GM23338 (cell line): Measurements from ENCODE around the gene RPS19BP1. TPM values are rescaled to one million over a fixed set of nuclear protein-coding genes. Genes with fewer than 3 reads are reported as not detected.

Experiments
- ATAC-seq: fragments of 200-7000 bp; cut with Tn5 transposase; 3 replicates; pipeline ENCODE4 v1.9.1; 2020
- DNase-seq: peaks from one replicate; pipeline ENCODE4 v3.0.0-alpha.2; 2015; ENCODE audit warnings: low spot score
- H2AFZ ChIP-seq: fragments of 200-600 bp; sonication (generic); 2 replicates; pipeline ENCODE4 v1.8.0; 2016; ENCODE audit warnings: antibody characterized with exemption, mild to moderate bottlenecking, moderate library complexity
- H3F3A ChIP-seq: fragments of 200-600 bp; sonication (generic); replicated peaks from 2 replicates; pipeline ENCODE4 v1.8.0; 2017; ENCODE audit warnings: antibody characterized with exemption, mixed run types, low read depth
- H3K27ac ChIP-seq: fragments of 200-600 bp; sonication (generic); 2 replicates; pipeline ENCODE4 v1.6.1; 2016; ENCODE audit warnings: low read depth
- H3K27me3 ChIP-seq: fragments of 200-600 bp; sonication (generic); 2 replicates; pipeline ENCODE4 v1.8.0; 2016; ENCODE audit warnings: mild to moderate bottlenecking, mixed run types, moderate library complexity; ENCODE audit not compliant: insufficient read depth
- H3K36me3 ChIP-seq: fragments of 200-600 bp; sonication (generic); 2 replicates; pipeline ENCODE4 v1.8.0; 2016; ENCODE audit warnings: mild to moderate bottlenecking; ENCODE audit not compliant: insufficient read depth
- H3K4me1 ChIP-seq: fragments of 200-600 bp; sonication (generic); 2 replicates; pipeline ENCODE4 v1.8.0; 2016; ENCODE audit warnings: mild to moderate bottlenecking, moderate library complexity; ENCODE audit not compliant: insufficient read depth
- H3K4me2 ChIP-seq: fragments of 200-600 bp; sonication (generic); 2 replicates; pipeline ENCODE4 v1.7.1; 2017; ENCODE audit warnings: mixed run types
- H3K4me3 ChIP-seq: fragments of 200-600 bp; sonication (generic); 2 replicates; pipeline ENCODE4 v1.6.1; 2016; ENCODE audit warnings: mixed run types
- H3K79me2 ChIP-seq: fragments of 200-600 bp; sonication (generic); replicated peaks from 2 replicates; pipeline ENCODE4 v1.8.0; 2017; ENCODE audit warnings: mild to moderate bottlenecking; ENCODE audit not compliant: insufficient read depth
- H3K9me2 ChIP-seq: fragments of 200-600 bp; sonication (generic); 2 replicates; pipeline ENCODE4 v1.8.0; 2017; ENCODE audit not compliant: insufficient read depth
- H4K20me1 ChIP-seq: fragments of 200-600 bp; sonication (generic); replicated peaks from 2 replicates; pipeline ENCODE4 v1.8.0; 2017; ENCODE audit warnings: mild to moderate bottlenecking; ENCODE audit not compliant: insufficient read depth
- H3K27ac Mint-ChIP-seq: 2 replicates; pipeline ENCODE4 v1.8.0; 2020; ENCODE audit warnings: inconsistent platforms, mild to moderate bottlenecking, moderate library complexity, mixed read lengths
- H3K27me3 Mint-ChIP-seq: 3 replicates; pipeline ENCODE4 v1.8.0; 2022; ENCODE audit warnings: low read depth, mild to moderate bottlenecking, moderate library complexity, mixed read lengths, inconsistent platforms; ENCODE audit not compliant: insufficient read depth, poor library complexity
- H3K36me3 Mint-ChIP-seq: 3 replicates; pipeline ENCODE4 v1.8.0; 2021; ENCODE audit warnings: low read depth, mild to moderate bottlenecking, inconsistent platforms, moderate library complexity, mixed read lengths
- H3K4me1 Mint-ChIP-seq: 3 replicates; pipeline ENCODE4 v1.8.0; 2020; ENCODE audit warnings: mild to moderate bottlenecking, inconsistent platforms, mixed read lengths
- H3K4me3 Mint-ChIP-seq: 3 replicates; pipeline ENCODE4 v1.8.0; 2021; ENCODE audit warnings: moderate library complexity, mild to moderate bottlenecking, inconsistent platforms, mixed read lengths
- H3K9me3 Mint-ChIP-seq: 3 replicates; pipeline ENCODE4 v1.8.0; 2020; ENCODE audit warnings: moderate library complexity, mild to moderate bottlenecking, inconsistent platforms, mixed read lengths
- CREB1 ChIP-seq: fragments of 250-450 bp; sonication (Bioruptor Pico); IDR thresholded peaks from 2 replicates; pipeline ENCODE4 v1.5.0; 2020; ENCODE audit warnings: low read depth, mild to moderate bottlenecking, moderate library complexity
- CTCF ChIP-seq, 2 experiments: fragments of 200-600 bp in 1 of 2; sonication (generic) in 1 of 2; conservative IDR thresholded peaks; 2 replicates each; pipeline versions ENCODE4 v1.5.1 to v1.6.1; 2016 to 2017; ENCODE audit warnings: antibody characterized with exemption in 2 of 2, low read depth in 2 of 2, mild to moderate bottlenecking in 2 of 2, moderate library complexity in 1 of 2
- ETS1 ChIP-seq: IDR thresholded peaks from 2 replicates; pipeline ENCODE4 v1.6.1; 2016; ENCODE audit warnings: antibody characterized with exemption
- EZH2 ChIP-seq: fragments of 200-600 bp; sonication (generic); IDR thresholded peaks from one replicate; pipeline ENCODE4 v1.8.0; 2017; ENCODE audit warnings: antibody characterized with exemption, mild to moderate bottlenecking, low read depth; ENCODE audit not compliant: unreplicated experiment
- EZH2phosphoT487 ChIP-seq: fragments of 200-600 bp; sonication (generic); IDR thresholded peaks from one replicate; pipeline ENCODE4 v1.8.1; 2018; ENCODE audit warnings: antibody characterized with exemption; ENCODE audit not compliant: unreplicated experiment
- NANOG ChIP-seq: IDR thresholded peaks from 2 replicates; pipeline ENCODE4 v1.6.1; 2016; ENCODE audit warnings: antibody characterized with exemption, borderline replicate concordance
- POLR2AphosphoS5 ChIP-seq: IDR thresholded peaks from 2 replicates; pipeline ENCODE4 v1.6.1; 2016; ENCODE audit warnings: antibody characterized with exemption, low read depth
- REST ChIP-seq: IDR thresholded peaks from one replicate; pipeline ENCODE4 v1.6.1; 2018; ENCODE audit warnings: antibody characterized with exemption; ENCODE audit not compliant: unreplicated experiment
- STAT1 ChIP-seq: IDR thresholded peaks from one replicate; pipeline ENCODE4 v1.6.1; 2016; ENCODE audit warnings: antibody characterized with exemption; ENCODE audit not compliant: unreplicated experiment
- ZNF114 ChIP-seq: fragments of 250-450 bp; sonication (Bioruptor Pico); IDR thresholded peaks from 2 replicates; pipeline ENCODE4 v1.5.0; 2020; ENCODE audit warnings: mild to moderate bottlenecking, moderate library complexity
- ZNF331 ChIP-seq: fragments of 250-450 bp; sonication (Bioruptor Pico); IDR thresholded peaks from 2 replicates; pipeline ENCODE4 v1.5.0; 2020; ENCODE audit warnings: low read depth, mild to moderate bottlenecking, moderate library complexity
- ZNF462 ChIP-seq: fragments of 250-450 bp; sonication (Bioruptor Pico); IDR thresholded peaks from 2 replicates; pipeline ENCODE4 v1.5.0; 2020; ENCODE audit warnings: mild to moderate bottlenecking, moderate library complexity
- polyA plus RNA-seq: library from polyadenylated mRNA; unstranded; fragments of >200 nt; fragmentation: Nextera tagmentation; extraction: Ambion mirVana; gene quantifications from 2 replicates; pipeline ENCODE4 v1.2.1, GENCODE V29; 2016
- total RNA-seq: library from RNA; depleted of rRNA; stranded (reverse); fragments of >200 nt; shearing (Covaris generic); gene quantifications from 2 replicates; pipeline ENCODE4 v1.2.3, GENCODE V29; 2014

Gene RPS19BP1
- total and polyA plus RNA-seq, 2 experiments from 2014 or later = 153 to 215 TPM

- no peaks in the 10 kb centered on the region for H3K9me2 ChIP-seq
- no peaks in the 10 kb centered on the region for H3K4me1 ChIP-seq
- H3K4me3 ChIP-seq = no peak overlapping the region
- DNase-seq (no peak), ATAC-seq (no peak)
- no peaks in the 10 kb centered on the region for H3K36me3 ChIP-seq
- no peak overlapping the region for H3K4me2 ChIP-seq
- peaks cover 4% of the 10 kb centered on the region; the same call in 2 of the 3 replicates for H3K36me3 Mint-ChIP-seq
- peaks cover 7% of the 10 kb centered on the region for H3K9me3 Mint-ChIP-seq
- peaks cover 9% of the 10 kb centered on the region for H3K27me3 Mint-ChIP-seq
- no peak overlapping the region for H3K27ac ChIP-seq
- peaks cover 5% of the 10 kb centered on the region; the same call in 1 of the 2 replicates for H3F3A ChIP-seq
- no peak overlapping the region for H3K27ac Mint-ChIP-seq
- no peak overlapping the region for H3K4me3 Mint-ChIP-seq
- H4K20me1 ChIP-seq = no peaks in the 10 kb centered on the region; the same call in 1 of the 2 replicates
- no peak overlapping the region for H2AFZ ChIP-seq
- TF ChIP-seq REST = no peak
- no peak for TF ChIP-seq POLR2AphosphoS5
- TF ChIP-seq ZNF462 (CRISPR knock-in tag) = no peak
- no peak for TF ChIP-seq CREB1
- no peak for TF ChIP-seq STAT1
- no peak for TF ChIP-seq NANOG
- no peak for TF ChIP-seq EZH2phosphoT487
- no peak for TF ChIP-seq EZH2
- no peak for TF ChIP-seq CTCF (conservative IDR thresholded peaks at IDR 0.05; ENCODE audit: low read depth in 2 of 2)
- TF ChIP-seq ZNF331 (CRISPR knock-in tag) = no peak
- TF ChIP-seq ETS1 = no peak
- TF ChIP-seq ZNF114 = no peak
- H3K27me3 ChIP-seq = peaks cover 9% of the 10 kb centered on the region
- H3K4me1 Mint-ChIP-seq = peaks cover 9% of the 10 kb centered on the region
- H3K79me2 ChIP-seq = no peaks in the 10 kb centered on the region
These were observed 31.3 kb upstream of the RPS19BP1 start for GRCh38 chr22:39563571-39564428.
